SU-DHL-6 (cell line): Measurements from ENCODE around the gene DUSP19.

Experiments
- CTCF ChIP-seq: fragments of 200-600 bp; sonication (generic); IDR thresholded peaks from one replicate; pipeline ENCODE4 v1.5.1; 2017; ENCODE audit warnings: antibody characterized with exemption, mild to moderate bottlenecking, low read length, moderate library complexity; ENCODE audit not compliant: insufficient read depth, poor library complexity, severe bottlenecking
- EZH2phosphoT487 ChIP-seq: fragments of 200-600 bp; sonication (generic), shearing (Covaris generic); conservative IDR thresholded peaks from 2 replicates; pipeline ENCODE4 v1.6.1; 2018; ENCODE audit warnings: mild to moderate bottlenecking, antibody characterized with exemption, low read length, moderate library complexity, mixed read lengths

- no peak for TF ChIP-seq CTCF
- no peak for TF ChIP-seq EZH2phosphoT487
Measured at GRCh38 chr2:183078163-183078463, 434 bp upstream of the DUSP19 start.
